Testis (tissue), 3 donors: ENCODE results near the gene NCCRP1. TPM values are rescaled to one million over a fixed set of nuclear protein-coding genes. Genes with fewer than 3 reads are reported as not detected.

Experiments used
- DNase-seq: peaks from one replicate; pipeline ENCODE4 v3.0.0-alpha.2; 2019
- H3K27ac ChIP-seq, 2 donors: fragments of 200-600 bp; sonication (generic); one replicate each; pipeline ENCODE4 v1.5.1; 2019
- H3K27me3 ChIP-seq: fragments of 200-600 bp; sonication (generic); one replicate; pipeline ENCODE4 v1.5.1; 2019
- H3K36me3 ChIP-seq: fragments of 200-600 bp; sonication (generic); one replicate; pipeline ENCODE4 v1.5.1; 2017; ENCODE audit warnings: low read depth; ENCODE audit errors: missing control alignments
- H3K4me1 ChIP-seq: fragments of 200-600 bp; sonication (generic); one replicate; pipeline ENCODE4 v1.5.1; 2019
- H3K4me3 ChIP-seq, 2 donors: fragments of 200-600 bp; sonication (generic); one replicate each; pipeline ENCODE4 v1.5.1; 2017 to 2019
- H3K9me3 ChIP-seq: fragments of 200-600 bp; sonication (generic); one replicate; pipeline ENCODE4 v1.5.1; 2017
- CTCF ChIP-seq, 3 experiments: fragments of 450-650 bp in 2 of 3; fragments of 200-600 bp in 1 of 3; sonication (generic) in 1 of 3; IDR thresholded peaks; one replicate each; pipeline ENCODE4 v1.5.1; 2016 to 2019; ENCODE audit warnings: antibody characterized with exemption in 3 of 3, mild to moderate bottlenecking in 2 of 3, moderate library complexity in 1 of 3
- POLR2A ChIP-seq: fragments of 450-650 bp; IDR thresholded peaks from one replicate; pipeline ENCODE4 v1.6.1; 2017; ENCODE audit warnings: antibody characterized with exemption, mild to moderate bottlenecking, moderate library complexity
- WGBS, 2 donors: methylation state at CpG; one replicate each; pipeline ENCODE4 v1.1.5; 2018; 5-methylcytosine and 5-hydroxymethylcytosine counted together
- intact Hi-C: fragments of 100-400 bp; cut with DNase I; formaldehyde crosslinking; loops from one replicate; pipeline ENCODE4 v1.15.1; 2023; ENCODE audit warnings: low total_unique reads
- polyA plus RNA-seq: library from polyadenylated mRNA; stranded (reverse); fragments of 350-450 nt; fragmentation: Illumina TruSeq; extraction: RNeasy Lipid Tissue Mini Kit (QIAGEN cat#74804); gene quantifications from one replicate; pipeline ENCODE4 v1.2.3, GENCODE V29; 2014; ENCODE audit warnings: low read depth, low replicate concordance; ENCODE audit not compliant: insufficient read depth
- total RNA-seq, 2 donors: library from RNA; depleted of rRNA; stranded (reverse); fragments of >200 nt; gene quantifications; one replicate each; pipeline ENCODE4 v1.2.3, GENCODE V29; 2016

NCCRP1 gene
- total and polyA plus RNA-seq, 3 donors from 2014 or later = 0.73 to 1.3 (median 1.1) TPM

- WGBS, 2 donors = 63 to 81% methylated on average over 15 of the region's 15 CpGs
- H3K36me3 ChIP-seq = no peaks in the 10 kb centered on the region
Measured at GRCh38 chr19:39162441-39163043, 34.2 kb upstream of the NCCRP1 start.

GRCh38 chr19:39163621-39164020 is 33.1 kb upstream of the NCCRP1 start:
- TF ChIP-seq POLR2A (no peak), CTCF (IDR thresholded peaks at IDR 0.05) (no peak)
- peaks cover 26% of the 10 kb centered on the region for H3K4me1 ChIP-seq
- intact Hi-C loops = no loop called here
- no peak overlapping the region for H3K4me3 ChIP-seq
- no peaks in the 10 kb centered on the region for H3K27me3 ChIP-seq
- no peak for DNase-seq
- no peaks in the 10 kb centered on the region for H3K9me3 ChIP-seq
- 83 to 95% methylated on average over 9 of the region's 9 CpGs for WGBS, 2 donors
- no peaks in the 10 kb centered on the region for H3K36me3 ChIP-seq
- no peak overlapping the region for H3K27ac ChIP-seq

More at GRCh38 chr19:39162441-39163043, 34.2 kb upstream of the NCCRP1 start:
- H3K9me3 ChIP-seq = no peaks in the 10 kb centered on the region
- H3K27ac ChIP-seq = no peak overlapping the region
- no peaks in the 10 kb centered on the region for H3K27me3 ChIP-seq
- DNase-seq = no peak
- H3K4me1 ChIP-seq = peaks cover 28% of the 10 kb centered on the region
- no peak for TF ChIP-seq POLR2A
- no peak for TF ChIP-seq CTCF (IDR thresholded peaks at IDR 0.05)
- H3K4me3 ChIP-seq = no peak overlapping the region
- intact Hi-C loops = no loop called here

GRCh38 chr19:39164289-39164688 is 32.5 kb upstream of the NCCRP1 start:
- Histone ChIP-seq H3K27me3 (no peaks in the 10 kb centered on the region), H3K4me3 (no peak overlapping the region), H3K27ac (no peak overlapping the region), H3K9me3 (no peaks in the 10 kb centered on the region), H3K4me1 (peaks cover 26% of the 10 kb centered on the region), H3K36me3 (no peaks in the 10 kb centered on the region)
- DNase-seq = no peak
- intact Hi-C loops = no loop called here
- WGBS, 2 donors = 87 to 91% methylated on average over 6 of the region's 6 CpGs
- no peak for TF ChIP-seq POLR2A
- TF ChIP-seq CTCF (IDR thresholded peaks at IDR 0.05) = no peak

GRCh38 chr19:39165857-39166256 is 30.9 kb upstream of the NCCRP1 start:
- H3K4me1 ChIP-seq = peaks cover 15% of the 10 kb centered on the region
- 89 to 96% methylated on average over 7 of the region's 7 CpGs for WGBS, 2 donors
- H3K27ac ChIP-seq = no peak overlapping the region
- TF ChIP-seq CTCF (IDR thresholded peaks at IDR 0.05) (no peak), POLR2A (no peak)
- intact Hi-C loops = no loop called here
- H3K4me3 ChIP-seq = no peak overlapping the region
- no peaks in the 10 kb centered on the region for H3K9me3 ChIP-seq
- H3K27me3 ChIP-seq = no peaks in the 10 kb centered on the region
- no peak for DNase-seq
- H3K36me3 ChIP-seq = no peaks in the 10 kb centered on the region
